HG03432 (cell line): ENCODE data around the gene CTR9.

ENCODE experiments used
- ATAC-seq: cut with Tn5 transposase; IDR thresholded peaks from one replicate; pipeline ENCODE4 v1.9.1; 2021; ENCODE audit warnings: mild to moderate bottlenecking, moderate library complexity; ENCODE audit not compliant: unreplicated experiment

The CTR9 gene

GRCh38 chr11:10750838-10751580 lies at the start of gene CTR9:
Gene CTR9, plus strand, starts transcription at chr11:10751246. Its CDS starts 167 bp downstream, at chr11:10751413.
- peak; percentile 93 for ATAC-seq

- no peak for ATAC-seq
Observed at GRCh38 chr11:10701982-10702381, 49.1 kb upstream of the CTR9 start.

DNA sequence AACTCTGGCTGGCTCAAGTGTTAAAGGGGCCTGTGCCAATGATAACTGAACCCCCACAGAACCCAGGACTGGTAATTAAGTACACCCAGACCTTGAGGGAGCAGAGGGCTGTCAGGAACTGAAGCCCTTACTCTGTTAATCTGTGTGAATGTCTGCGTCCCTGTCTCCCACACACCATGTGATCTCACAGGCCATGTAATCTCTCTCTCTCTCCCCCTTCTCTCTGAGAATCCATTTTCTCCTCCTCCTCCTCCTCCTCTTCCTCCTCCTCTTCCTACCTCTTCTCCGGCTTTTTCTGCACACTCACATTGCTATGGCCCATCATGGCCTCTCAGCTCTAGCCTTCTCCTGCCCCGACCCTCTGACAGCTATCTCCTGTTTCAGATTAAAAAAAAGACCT lies 42.9 kb upstream of the CTR9 start:
- no peak for ATAC-seq

GRCh38 chr11:10709299-10710086 lies 41.6 kb upstream of the CTR9 start:
- ATAC-seq = no peak

GRCh38 chr11:10715571-10715970 lies 35.5 kb upstream of the CTR9 start:
- no peak for ATAC-seq

GRCh38 chr11:10716122-10716521 lies 34.9 kb upstream of the CTR9 start:
- ATAC-seq = no peak

- ATAC-seq = no peak
Observed at GRCh38 chr11:10716543-10717259, 34.3 kb upstream of the CTR9 start.

GRCh38 chr11:10719616-10720015 lies 31.4 kb upstream of the CTR9 start:
- ATAC-seq = no peak

DNA sequence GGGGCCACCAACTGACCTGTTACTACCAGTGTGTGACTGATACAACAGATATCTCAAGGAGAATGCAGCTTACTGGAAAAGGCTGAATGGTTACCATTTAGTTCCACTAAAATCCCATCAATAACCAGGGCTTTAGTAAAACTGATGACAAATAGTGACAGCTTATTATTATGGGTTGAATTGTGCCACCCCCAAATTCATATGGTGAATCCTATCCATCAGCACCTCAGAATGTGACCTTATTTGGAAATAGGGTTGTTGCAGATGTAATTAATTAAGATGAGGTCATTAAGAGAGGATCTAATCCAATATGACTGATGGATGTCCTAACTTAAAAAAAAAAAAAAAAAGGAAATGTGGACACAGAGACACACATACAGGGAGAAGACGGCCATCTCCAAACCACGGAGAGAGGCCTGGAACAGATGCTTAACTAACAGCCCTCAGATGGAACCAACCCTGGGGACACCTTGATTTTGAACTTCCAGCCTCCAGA lies 30.1 kb upstream of the CTR9 start:
- ATAC-seq = no peak

- no peak for ATAC-seq
Observed at GRCh38 chr11:10722307-10722706, 28.7 kb upstream of the CTR9 start.

- no peak for ATAC-seq
Observed at GRCh38 chr11:10725114-10725906, 25.7 kb upstream of the CTR9 start.

DNA sequence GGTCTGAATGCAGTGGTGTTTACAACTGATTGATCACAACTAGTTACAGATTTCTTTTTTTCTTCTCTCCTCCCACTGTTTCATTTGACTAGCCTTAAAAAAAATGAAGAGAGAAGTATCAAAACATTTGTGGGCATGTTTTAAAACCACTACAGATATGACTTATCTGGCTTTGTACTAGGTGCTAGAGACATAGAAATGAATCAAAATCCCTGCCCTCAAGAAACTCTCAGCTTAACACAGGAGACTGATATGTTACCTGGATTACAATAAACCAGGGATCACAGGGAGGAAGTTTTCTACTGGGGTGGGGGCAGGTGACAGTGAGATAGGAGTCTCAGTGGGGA lies 25.2 kb upstream of the CTR9 start:
- ATAC-seq = no peak

GRCh38 chr11:10727146-10727851 lies 23.7 kb upstream of the CTR9 start:
- no peak for ATAC-seq

GRCh38 chr11:10728154-10728553 lies 22.9 kb upstream of the CTR9 start:
- no peak for ATAC-seq

- ATAC-seq = no peak
Observed at GRCh38 chr11:10728789-10729472, 22.1 kb upstream of the CTR9 start.

DNA sequence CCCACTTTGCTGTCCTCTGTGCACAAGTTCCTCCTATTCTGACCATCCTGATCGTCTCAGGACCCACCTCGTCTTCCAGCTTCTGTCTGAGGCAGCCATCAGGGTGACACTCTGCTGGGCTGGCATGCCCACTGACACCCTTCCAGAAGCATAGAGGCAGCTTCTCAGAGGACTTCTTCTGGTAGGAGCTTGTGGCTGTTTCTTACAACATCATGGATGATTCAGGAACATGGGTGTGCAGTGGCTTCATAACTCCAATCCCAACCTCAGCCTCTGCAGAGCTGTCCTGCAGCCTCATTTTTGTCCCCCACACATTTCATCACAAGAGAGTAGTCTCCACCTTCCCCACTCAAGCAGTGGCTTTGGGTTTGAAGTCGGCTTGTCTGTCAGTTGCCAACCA lies 20.9 kb upstream of the CTR9 start:
- ATAC-seq = no peak

DNA sequence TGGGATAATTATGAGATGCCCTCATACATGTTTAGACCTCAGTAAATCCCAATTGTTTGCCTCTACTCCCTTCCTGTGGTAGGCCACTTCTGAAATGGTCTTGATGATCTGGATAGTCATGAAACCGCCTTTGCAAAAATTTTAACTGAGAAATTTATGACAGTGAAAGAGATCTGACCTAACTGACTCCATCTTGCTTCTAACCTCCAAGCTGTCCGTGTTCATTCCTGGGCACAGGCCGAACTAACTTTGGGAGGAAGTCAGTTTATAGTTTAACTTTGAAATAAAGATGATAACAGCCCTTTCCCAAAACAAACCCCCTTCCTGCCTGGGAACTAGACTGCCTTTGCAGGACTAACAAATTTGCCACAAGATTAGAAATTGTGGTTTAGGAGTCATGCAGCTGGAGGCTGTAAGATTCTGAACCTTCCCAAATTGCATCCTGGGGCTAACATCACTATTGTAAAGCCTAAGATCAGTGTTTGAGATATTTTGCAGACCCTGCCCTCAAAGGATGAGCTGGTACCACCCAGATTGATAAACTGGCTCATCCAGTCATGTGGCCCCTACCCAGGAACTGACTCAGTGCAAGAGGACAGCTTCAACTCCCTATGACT lies 19.9 kb upstream of the CTR9 start:
- no peak for ATAC-seq

DNA sequence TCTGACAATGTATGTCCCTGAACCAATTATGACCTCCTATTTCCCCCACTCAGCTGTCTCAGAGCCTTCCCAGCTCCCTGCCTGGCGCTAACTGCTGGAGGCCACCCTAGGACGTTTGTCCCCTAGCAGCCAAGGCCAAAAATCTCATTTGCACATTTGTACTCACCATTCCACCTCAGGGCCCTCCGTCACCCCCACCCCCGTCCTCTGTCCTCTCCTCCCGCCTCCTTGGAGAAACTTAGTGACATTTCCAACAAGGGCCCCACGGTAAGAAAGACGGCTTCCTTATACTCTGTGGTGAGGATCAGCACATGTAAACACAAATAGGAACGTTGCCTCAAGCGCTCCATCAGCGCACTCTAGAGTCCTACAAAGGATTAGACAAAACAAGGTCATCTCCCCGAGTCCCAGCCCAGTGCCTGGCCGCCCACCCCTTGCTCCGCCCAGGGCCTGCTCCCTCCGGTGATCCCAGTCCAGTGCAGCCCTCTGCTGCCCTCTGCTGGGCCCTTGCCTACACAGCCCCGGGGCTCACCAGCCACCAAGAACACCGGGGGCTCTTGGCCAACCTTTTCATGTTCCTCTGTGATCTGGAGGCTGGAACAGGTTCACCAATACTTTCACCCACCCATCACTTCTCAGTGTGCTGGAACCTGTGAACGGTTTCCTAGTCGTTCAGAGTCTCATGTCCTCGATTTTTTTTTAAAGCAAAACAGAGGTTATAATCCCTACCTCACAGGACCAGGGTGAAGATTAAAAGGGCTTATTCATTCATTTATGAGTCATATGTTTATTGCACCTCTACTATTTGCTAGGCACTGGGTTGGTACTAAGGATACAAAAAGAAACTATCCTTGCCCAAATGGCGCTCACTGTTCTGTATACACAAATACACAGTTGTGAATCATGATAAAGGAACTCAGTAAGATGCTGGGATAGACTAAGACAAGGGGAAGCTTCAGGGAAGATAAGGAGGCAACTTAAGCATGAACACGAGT lies 15.3 kb upstream of the CTR9 start:
- ATAC-seq = peak; percentile 99
